OCI-LY7 (cell line): ENCODE results near the gene WDR70. TPM values are rescaled to one million over a fixed set of nuclear protein-coding genes. Genes with fewer than 3 reads are reported as not detected.
"Not testable (repeated sequence)": the region's sequence is repeated elsewhere in the genome, so short reads cannot be mapped to it uniquely, and the experiment has no call there.

ENCODE experiments used
- BruUV-seq: library from RNA; stranded (reverse); fragments of 400-500 nt; replicated peaks from 2 replicates; lab custom pipeline; 2021; lab: Mats Ljungman, UMichigan
- CTCF ChIA-PET: fragments of 300-600 bp; sonication (Branson Sonifier 250); formaldehyde crosslinking; loops from one replicate; lab custom pipeline; 2022; ENCODE audit warnings: antibody characterized with exemption; ENCODE audit not compliant: unreplicated experiment; lab: Charles Lee
- POLR2A ChIA-PET: fragments of 300-600 bp; sonication (Branson Sonifier 250); formaldehyde crosslinking; loops from one replicate; lab custom pipeline; 2022; ENCODE audit warnings: antibody characterized with exemption; lab: Charles Lee
- DNase-seq: peaks from one replicate; pipeline ENCODE4 v3.0.0-alpha.2; 2015; ENCODE audit warnings: low spot score
- H2AFZ ChIP-seq: fragments of 200-600 bp; sonication (generic), shearing (Covaris generic); 2 replicates; pipeline ENCODE4 v1.6.1; 2014; ENCODE audit warnings: mild to moderate bottlenecking, antibody characterized with exemption, low read length, moderate library complexity
- H3K27ac ChIP-seq: fragments of 200-600 bp; sonication (generic); 2 replicates; pipeline ENCODE4 v1.5.1; 2014; ENCODE audit warnings: mixed run types, low read depth, mild to moderate bottlenecking, moderate library complexity, low read length, inconsistent platforms; ENCODE audit not compliant: poor library complexity, severe bottlenecking
- H3K36me3 ChIP-seq: fragments of 200-600 bp; sonication (generic); 2 replicates; pipeline ENCODE4 v1.6.1; 2014; ENCODE audit warnings: mild to moderate bottlenecking, antibody characterized with exemption, low read length, moderate library complexity, mixed read lengths; ENCODE audit not compliant: insufficient read depth
- H3K4me1 ChIP-seq: fragments of 200-600 bp; sonication (generic); 2 replicates; pipeline ENCODE4 v1.5.1; 2014; ENCODE audit warnings: mild to moderate bottlenecking, low read length; ENCODE audit not compliant: insufficient read depth, poor library complexity, severe bottlenecking
- H3K4me2 ChIP-seq: fragments of 200-600 bp; sonication (generic); 2 replicates; pipeline ENCODE4 v1.6.1; 2014; ENCODE audit warnings: mild to moderate bottlenecking, low read length
- H3K4me3 ChIP-seq: fragments of 200-600 bp; sonication (generic); 2 replicates; pipeline ENCODE4 v1.5.1; 2014; ENCODE audit warnings: mild to moderate bottlenecking, low read depth, low read length; ENCODE audit not compliant: poor library complexity, severe bottlenecking
- H3K79me2 ChIP-seq: fragments of 200-600 bp; sonication (generic); 2 replicates; pipeline ENCODE4 v1.6.1; 2016; ENCODE audit warnings: low read depth, mild to moderate bottlenecking, low read length, moderate library complexity, mixed read lengths; ENCODE audit not compliant: insufficient read depth
- H3K9me2 ChIP-seq: fragments of 200-600 bp; sonication (generic); 2 replicates; pipeline ENCODE4 v1.6.1; 2016; ENCODE audit warnings: mild to moderate bottlenecking, low read length, mixed read lengths; ENCODE audit not compliant: insufficient read depth
- H3K9me3 ChIP-seq: fragments of 200-600 bp; sonication (generic); 2 replicates; pipeline ENCODE4 v1.6.1; 2014; ENCODE audit warnings: mild to moderate bottlenecking, mixed run types, low read length, mixed read lengths
- H4K20me1 ChIP-seq: fragments of 200-600 bp; sonication (generic); 2 replicates; pipeline ENCODE4 v1.6.1; 2014; ENCODE audit warnings: mild to moderate bottlenecking, antibody characterized with exemption, low read length, moderate library complexity, mixed read lengths; ENCODE audit not compliant: insufficient read depth
- EZH2phosphoT487 ChIP-seq: fragments of 200-600 bp; sonication (generic); IDR thresholded peaks from 2 replicates; pipeline ENCODE4 v1.6.1; 2018; ENCODE audit warnings: low read depth, borderline replicate concordance, mild to moderate bottlenecking, mixed run types, antibody characterized with exemption, low read length, moderate library complexity, mixed read lengths
- intact Hi-C: fragments of 100-400 bp; cut with micrococcal nuclease; formaldehyde crosslinking; loops from one replicate; pipeline ENCODE4 v1.10.0; 2022; ENCODE audit not compliant: unreplicated experiment
- total RNA-seq, 2 experiments: library from RNA; depleted of rRNA in 1 of 2; stranded (reverse); fragments of >200 nt in 1 of 2; shearing (Covaris generic) in 1 of 2; gene quantifications; 2 replicates each; pipeline ENCODE4 v1.2.3, GENCODE V29; 2014 to 2022
- TF ChIP-seq, protein P1 (sequence below): fragments of 200-600 bp; sonication (generic); conservative IDR thresholded peaks from 2 replicates; pipeline ENCODE4 v1.5.1; 2014; ENCODE audit warnings: mild to moderate bottlenecking, antibody characterized with exemption, low read length, moderate library complexity, mixed read lengths

The WDR70 gene
- total RNA-seq, 2 experiments from 2014 or later: 26.2 to 35.4 TPM

DNA sequence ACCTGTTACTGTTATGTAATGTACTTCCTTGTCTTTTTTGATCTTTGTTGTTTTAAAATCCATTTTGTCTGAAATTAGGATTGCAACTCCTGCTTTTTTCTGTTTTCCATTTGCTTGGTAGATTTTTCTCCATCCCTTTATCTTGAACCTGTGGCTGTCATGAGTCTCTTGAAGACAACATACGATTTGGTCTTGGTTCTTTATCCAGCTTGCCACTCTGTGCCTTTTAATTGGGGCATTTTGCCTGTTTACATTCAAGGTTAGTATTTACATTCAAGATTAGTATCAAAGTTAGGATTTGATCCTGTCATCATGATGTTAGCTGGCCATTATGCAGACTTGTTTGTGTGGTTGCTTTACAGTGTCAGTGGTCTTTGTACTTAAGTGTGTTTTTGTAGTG, 304.0 kb downstream of the WDR70 start:
- no peaks in the 10 kb centered on the region for H3K79me2 ChIP-seq
- TF ChIP-seq, protein P1, sequence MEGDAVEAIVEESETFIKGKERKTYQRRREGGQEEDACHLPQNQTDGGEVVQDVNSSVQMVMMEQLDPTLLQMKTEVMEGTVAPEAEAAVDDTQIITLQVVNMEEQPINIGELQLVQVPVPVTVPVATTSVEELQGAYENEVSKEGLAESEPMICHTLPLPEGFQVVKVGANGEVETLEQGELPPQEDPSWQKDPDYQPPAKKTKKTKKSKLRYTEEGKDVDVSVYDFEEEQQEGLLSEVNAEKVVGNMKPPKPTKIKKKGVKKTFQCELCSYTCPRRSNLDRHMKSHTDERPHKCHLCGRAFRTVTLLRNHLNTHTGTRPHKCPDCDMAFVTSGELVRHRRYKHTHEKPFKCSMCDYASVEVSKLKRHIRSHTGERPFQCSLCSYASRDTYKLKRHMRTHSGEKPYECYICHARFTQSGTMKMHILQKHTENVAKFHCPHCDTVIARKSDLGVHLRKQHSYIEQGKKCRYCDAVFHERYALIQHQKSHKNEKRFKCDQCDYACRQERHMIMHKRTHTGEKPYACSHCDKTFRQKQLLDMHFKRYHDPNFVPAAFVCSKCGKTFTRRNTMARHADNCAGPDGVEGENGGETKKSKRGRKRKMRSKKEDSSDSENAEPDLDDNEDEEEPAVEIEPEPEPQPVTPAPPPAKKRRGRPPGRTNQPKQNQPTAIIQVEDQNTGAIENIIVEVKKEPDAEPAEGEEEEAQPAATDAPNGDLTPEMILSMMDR: no peak
- TF ChIP-seq EZH2phosphoT487: no peak
- H3K4me2 ChIP-seq: no peak overlapping the region
- no peaks in the 10 kb centered on the region for H3K4me1 ChIP-seq
- H2AFZ ChIP-seq: no peak overlapping the region
- no peaks in the 10 kb centered on the region for H3K9me3 ChIP-seq
- intact Hi-C loops: no loop called here
- no peak for DNase-seq
- no peak overlapping the region for H3K4me3 ChIP-seq
- H3K27ac ChIP-seq: no peak overlapping the region
- no peaks in the 10 kb centered on the region for H4K20me1 ChIP-seq
- ChIA-PET POLR2A (no interaction called here), CTCF (no interaction called here)
- no peaks in the 10 kb centered on the region for H3K9me2 ChIP-seq
- no TSS peak for BruUV-seq
- H3K36me3 ChIP-seq: no peaks in the 10 kb centered on the region

DNA sequence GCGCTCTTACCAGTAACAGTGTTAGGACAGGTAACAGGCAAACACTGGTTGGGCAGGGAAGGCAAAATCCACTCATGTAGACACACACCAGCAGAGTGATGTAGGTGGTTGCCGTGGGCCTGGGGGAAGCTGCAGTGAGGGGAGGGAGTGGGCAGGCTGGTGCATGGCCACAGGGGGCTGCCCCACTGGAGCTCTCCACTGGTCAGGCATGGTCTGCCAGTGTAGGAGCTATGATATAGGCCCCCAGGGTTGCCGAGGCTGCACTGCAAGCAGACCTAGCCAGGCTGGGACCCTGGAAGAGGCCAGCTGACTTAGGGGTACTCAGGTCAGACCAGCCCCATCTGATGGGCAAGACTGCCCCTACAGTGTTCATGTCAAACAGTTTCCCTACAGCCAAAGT, 306.1 kb downstream of the WDR70 start:
- CTCF ChIA-PET: no interaction called here
- no peak overlapping the region for H2AFZ ChIP-seq
- intact Hi-C loops: no loop called here

DNA sequence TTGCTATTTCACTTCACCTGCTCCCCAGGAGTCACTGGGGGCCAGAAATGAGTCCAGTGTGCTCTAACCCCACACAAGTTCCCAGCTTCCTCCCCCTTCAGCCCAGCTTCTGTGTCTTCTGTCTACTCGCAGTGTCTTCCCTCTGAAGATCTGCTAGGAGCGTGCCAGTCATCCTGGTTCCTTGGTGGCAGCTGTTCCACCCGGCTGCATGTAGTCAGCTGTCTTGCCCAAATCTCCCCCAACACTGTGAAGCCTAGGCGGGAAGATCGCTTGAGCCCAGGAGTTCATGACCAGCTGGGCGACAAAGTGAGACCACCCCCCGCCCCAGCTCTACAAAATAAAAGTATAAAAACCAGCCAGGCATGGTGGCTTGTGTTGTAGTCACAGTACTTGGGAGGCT, 306.7 kb downstream of the WDR70 start:
- TF ChIP-seq EZH2phosphoT487: no peak
- TF ChIP-seq, protein P1: no peak
- no TSS peak for BruUV-seq
- Histone ChIP-seq H3K9me3 (no peaks in the 10 kb centered on the region), H4K20me1 (no peaks in the 10 kb centered on the region), H3K79me2 (no peaks in the 10 kb centered on the region), H2AFZ (no peak overlapping the region), H3K27ac (no peak overlapping the region), H3K4me1 (no peaks in the 10 kb centered on the region), H3K4me3 (no peak overlapping the region), H3K4me2 (no peak overlapping the region), H3K36me3 (no peaks in the 10 kb centered on the region), H3K9me2 (no peaks in the 10 kb centered on the region)
- no peak for DNase-seq
- intact Hi-C loops: no loop called here
- ChIA-PET POLR2A (interaction anchor here (0.9 kb wide), 1 partner anchor 11 kb away, joined by 3 read pairs; no protein-coding TSS in a partner anchor), CTCF (no interaction called here)

More for the DNA sequence above, 306.1 kb downstream of the WDR70 start:
- no TSS peak for BruUV-seq
- H3K79me2 ChIP-seq: no peaks in the 10 kb centered on the region
- no peaks in the 10 kb centered on the region for H3K36me3 ChIP-seq
- H3K27ac ChIP-seq: no peak overlapping the region
- no peak overlapping the region for H3K4me3 ChIP-seq
- H3K4me1 ChIP-seq: no peaks in the 10 kb centered on the region
- no peak for TF ChIP-seq EZH2phosphoT487
- TF ChIP-seq, protein P1: no peak
- DNase-seq: no peak
- H3K4me2 ChIP-seq: no peak overlapping the region
- H4K20me1 ChIP-seq: no peaks in the 10 kb centered on the region
- H3K9me3 ChIP-seq: no peaks in the 10 kb centered on the region
- POLR2A ChIA-PET: interaction anchor here (0.9 kb wide), 1 partner anchor 12 kb away, joined by 3 read pairs; no protein-coding TSS in a partner anchor
- no peaks in the 10 kb centered on the region for H3K9me2 ChIP-seq

DNA sequence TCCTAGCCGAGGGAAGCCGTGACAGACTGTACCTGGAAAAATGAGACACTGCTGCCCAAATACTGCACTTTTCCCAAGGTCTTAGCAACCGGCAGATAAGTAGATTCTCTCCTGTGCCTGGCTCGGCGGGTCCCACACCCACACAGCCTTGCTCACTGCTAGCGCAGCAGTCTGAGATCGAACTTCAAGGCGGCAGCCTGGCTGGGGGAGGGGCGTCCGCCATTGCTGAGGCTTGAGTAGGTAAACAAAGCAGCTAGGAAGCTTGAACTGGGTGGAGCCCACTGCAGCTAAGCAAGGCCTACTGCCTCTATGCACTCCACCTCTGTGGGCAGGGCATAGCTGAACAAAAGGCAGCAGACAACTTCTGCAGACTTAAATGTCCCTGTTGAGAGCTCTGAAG, 309.8 kb downstream of the WDR70 start:
- H3K4me2 ChIP-seq, H3K9me2 ChIP-seq, H3K36me3 ChIP-seq, H3K4me1 ChIP-seq, H3K4me3 ChIP-seq, H3K79me2 ChIP-seq, H3K27ac ChIP-seq, intact Hi-C loops, H4K20me1 ChIP-seq, DNase-seq, BruUV-seq, H3K9me3 ChIP-seq, H2AFZ ChIP-seq, CTCF ChIA-PET: not testable (repeated sequence)
- POLR2A ChIA-PET: interaction anchor here (0.6 kb wide), 1 partner anchor 630 kb away, joined by 3 read pairs; no protein-coding TSS in a partner anchor
